HG02610 (cell line): ENCODE measurements around the gene SIX3.

Source experiments
- ATAC-seq: cut with Tn5 transposase; IDR thresholded peaks from one replicate; pipeline ENCODE4 v1.9.1; 2021; ENCODE audit warnings: mild to moderate bottlenecking, moderate library complexity; ENCODE audit not compliant: unreplicated experiment

The SIX3 gene

GRCh38 chr2:44980751-44981713 is 39.5 kb downstream of the SIX3 start:
- ATAC-seq: no peak

- ATAC-seq: peak; percentile 40
Measured at GRCh38 chr2:44981714-44982108, 40.2 kb downstream of the SIX3 start.

- no peak for ATAC-seq
Measured at GRCh38 chr2:44983836-44984604, 42.5 kb downstream of the SIX3 start.

- ATAC-seq: no peak
Measured at GRCh38 chr2:44989176-44989575, 47.7 kb downstream of the SIX3 start.

GRCh38 chr2:44994377-44994776 is 52.9 kb downstream of the SIX3 start:
- no peak for ATAC-seq
